ENCODE measurements around the gene TNPO2.

TNPO2 gene

DNA sequence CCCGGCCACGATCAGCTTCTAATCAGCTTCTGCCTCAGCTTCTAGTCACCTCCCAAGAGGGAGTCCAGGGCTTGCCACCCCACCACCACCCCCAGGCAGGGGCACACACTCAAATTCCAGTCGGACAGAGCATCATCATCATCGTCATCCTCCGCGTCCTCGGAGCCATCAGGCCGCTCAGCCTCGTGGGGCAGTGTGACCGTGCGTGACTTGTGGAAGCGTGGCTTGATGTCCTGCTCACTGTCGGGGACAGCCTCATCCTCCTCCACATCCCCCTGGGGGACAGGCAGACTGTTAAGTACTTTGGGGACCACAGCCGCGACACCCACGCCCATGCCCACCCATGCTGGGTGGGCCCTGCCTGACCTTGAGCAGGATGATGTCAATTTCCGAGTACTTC lies 12.5 kb downstream of the TNPO2 start:
- no peak overlapping the region for H3K4me2 ChIP-seq (ENCODE audit: low read depth, low read length, poor library complexity, severe bottlenecking)
- no peaks in the 10 kb centered on the region for H3K4me1 ChIP-seq (ENCODE audit: insufficient read depth, low read length, poor library complexity, severe bottlenecking)
- H3K9ac ChIP-seq (ENCODE audit: low read depth, low read length, poor library complexity, severe bottlenecking) = no peak overlapping the region
- H3K9me3 ChIP-seq (ENCODE audit: insufficient read depth, low read depth, low read length) = no peaks in the 10 kb centered on the region
- no peaks in the 10 kb centered on the region for H3K27me3 ChIP-seq (ENCODE audit: insufficient read depth, low read length, poor library complexity, severe bottlenecking)
- H3F3A ChIP-seq (ENCODE audit: low read depth) = no peaks in the 10 kb centered on the region
- H3K36me3 ChIP-seq (ENCODE audit: insufficient read depth, low read length) = peaks cover 66% of the 10 kb centered on the region; the same call in 1 of the 2 replicates
- H4K20me1 ChIP-seq (ENCODE audit: insufficient read depth, low read length, poor library complexity, severe bottlenecking) = no peaks in the 10 kb centered on the region
- H2AFZ ChIP-seq (ENCODE audit: low read length) = no peak overlapping the region
- H3K4me3 ChIP-seq (ENCODE audit: low read length, poor library complexity, severe bottlenecking) = no peak overlapping the region
- TF ChIP-seq EZH2phosphoT487 (IDR thresholded peaks at IDR 0.05; ENCODE audit: borderline replicate concordance) = no peak
- TF ChIP-seq, protein P1, sequence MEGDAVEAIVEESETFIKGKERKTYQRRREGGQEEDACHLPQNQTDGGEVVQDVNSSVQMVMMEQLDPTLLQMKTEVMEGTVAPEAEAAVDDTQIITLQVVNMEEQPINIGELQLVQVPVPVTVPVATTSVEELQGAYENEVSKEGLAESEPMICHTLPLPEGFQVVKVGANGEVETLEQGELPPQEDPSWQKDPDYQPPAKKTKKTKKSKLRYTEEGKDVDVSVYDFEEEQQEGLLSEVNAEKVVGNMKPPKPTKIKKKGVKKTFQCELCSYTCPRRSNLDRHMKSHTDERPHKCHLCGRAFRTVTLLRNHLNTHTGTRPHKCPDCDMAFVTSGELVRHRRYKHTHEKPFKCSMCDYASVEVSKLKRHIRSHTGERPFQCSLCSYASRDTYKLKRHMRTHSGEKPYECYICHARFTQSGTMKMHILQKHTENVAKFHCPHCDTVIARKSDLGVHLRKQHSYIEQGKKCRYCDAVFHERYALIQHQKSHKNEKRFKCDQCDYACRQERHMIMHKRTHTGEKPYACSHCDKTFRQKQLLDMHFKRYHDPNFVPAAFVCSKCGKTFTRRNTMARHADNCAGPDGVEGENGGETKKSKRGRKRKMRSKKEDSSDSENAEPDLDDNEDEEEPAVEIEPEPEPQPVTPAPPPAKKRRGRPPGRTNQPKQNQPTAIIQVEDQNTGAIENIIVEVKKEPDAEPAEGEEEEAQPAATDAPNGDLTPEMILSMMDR (conservative IDR thresholded peaks at IDR 0.05; ENCODE audit: low read length) = no peak
- 0 out of 2 replicates have a peak, but pooled peaks cover 4% of the 10 kb centered on the region for H3K79me2 ChIP-seq (ENCODE audit: insufficient read depth, low read length)
- H3K9me2 ChIP-seq (replicated peaks; ENCODE audit: low read depth, low read length) = no peaks in the 10 kb centered on the region

DNA sequence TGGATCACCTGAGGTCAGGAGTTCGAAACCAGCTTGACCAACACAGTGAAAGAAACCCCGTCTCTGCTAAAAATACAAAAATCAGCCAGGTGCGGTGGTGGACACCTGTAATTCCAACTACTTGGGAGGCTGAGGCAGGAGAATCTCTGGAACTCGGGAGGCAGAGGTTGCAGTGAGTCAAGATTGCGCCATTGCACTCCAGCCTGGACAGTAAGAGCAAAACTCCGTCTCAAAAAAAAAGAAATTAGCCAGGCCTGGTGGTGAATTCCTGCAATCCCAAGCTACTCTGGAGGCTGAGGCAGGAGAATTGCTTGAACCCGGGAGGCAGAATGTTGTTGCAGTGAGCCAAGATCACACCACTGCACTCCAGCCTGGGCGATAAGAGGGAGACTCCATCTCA lies 15.1 kb downstream of the TNPO2 start:
- Histone ChIP-seq H3K4me2 (ENCODE audit: low read depth, low read length, poor library complexity, severe bottlenecking) (no peak overlapping the region), H3K9ac (ENCODE audit: low read depth, low read length, poor library complexity, severe bottlenecking) (no peak overlapping the region), H3K27me3 (ENCODE audit: insufficient read depth, low read length, poor library complexity, severe bottlenecking) (no peaks in the 10 kb centered on the region), H3K79me2 (ENCODE audit: insufficient read depth, low read length) (no peaks in the 10 kb centered on the region), H3K4me1 (ENCODE audit: insufficient read depth, low read length, poor library complexity, severe bottlenecking) (no peaks in the 10 kb centered on the region), H3K4me3 (ENCODE audit: low read length, poor library complexity, severe bottlenecking) (no peak overlapping the region), H3K36me3 (ENCODE audit: insufficient read depth, low read length) (peaks cover 65% of the 10 kb centered on the region; the same call in 1 of the 2 replicates), H3F3A (ENCODE audit: low read depth) (no peaks in the 10 kb centered on the region), H4K20me1 (ENCODE audit: insufficient read depth, low read length, poor library complexity, severe bottlenecking) (no peaks in the 10 kb centered on the region), H3K9me2 (replicated peaks; ENCODE audit: low read depth, low read length) (no peaks in the 10 kb centered on the region), H2AFZ (ENCODE audit: low read length) (no peak overlapping the region), H3K9me3 (ENCODE audit: insufficient read depth, low read depth, low read length) (no peaks in the 10 kb centered on the region)
- TF ChIP-seq EZH2phosphoT487 (IDR thresholded peaks at IDR 0.05; ENCODE audit: borderline replicate concordance) = no peak
- TF ChIP-seq, protein P1 (conservative IDR thresholded peaks at IDR 0.05; ENCODE audit: low read length) = no peak

DNA sequence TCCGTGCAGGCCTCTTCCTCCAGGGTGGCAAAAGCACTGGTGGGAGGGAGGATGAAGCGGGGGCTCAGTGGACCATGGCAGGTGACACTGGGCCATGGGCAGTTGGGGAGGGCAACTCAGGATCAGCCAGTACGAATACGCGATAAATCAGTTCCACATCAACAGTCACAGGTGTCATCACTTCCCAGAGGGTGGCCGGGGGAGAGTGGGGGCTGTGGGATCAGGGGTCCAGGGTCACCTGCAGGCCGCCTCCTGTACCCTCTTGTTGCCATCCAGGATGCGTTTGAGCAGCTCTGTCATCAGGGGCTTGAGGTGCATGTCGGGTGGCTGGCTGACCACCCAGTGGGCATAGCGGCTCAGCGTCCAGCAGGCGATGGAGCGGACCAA lies 17.4 kb downstream of the TNPO2 start:
- no peaks in the 10 kb centered on the region for H3K9me2 ChIP-seq (replicated peaks; ENCODE audit: low read depth, low read length)

More for the DNA sequence above, 17.4 kb downstream of the TNPO2 start:
- Histone ChIP-seq H3K9me3 (ENCODE audit: insufficient read depth, low read depth, low read length) (no peaks in the 10 kb centered on the region), H4K20me1 (ENCODE audit: insufficient read depth, low read length, poor library complexity, severe bottlenecking) (no peaks in the 10 kb centered on the region), H3K79me2 (ENCODE audit: insufficient read depth, low read length) (no peaks in the 10 kb centered on the region), H3K27me3 (ENCODE audit: insufficient read depth, low read length, poor library complexity, severe bottlenecking) (no peaks in the 10 kb centered on the region), H3K4me2 (ENCODE audit: low read depth, low read length, poor library complexity, severe bottlenecking) (no peak overlapping the region), H3K36me3 (ENCODE audit: insufficient read depth, low read length) (peaks cover 75% of the 10 kb centered on the region; the same call in 1 of the 2 replicates), H3F3A (ENCODE audit: low read depth) (no peaks in the 10 kb centered on the region), H3K9ac (ENCODE audit: low read depth, low read length, poor library complexity, severe bottlenecking) (no peak overlapping the region), H3K4me1 (ENCODE audit: insufficient read depth, low read length, poor library complexity, severe bottlenecking) (no peaks in the 10 kb centered on the region), H2AFZ (ENCODE audit: low read length) (no peak overlapping the region), H3K4me3 (ENCODE audit: low read length, poor library complexity, severe bottlenecking) (no peak overlapping the region)
- TF ChIP-seq EZH2phosphoT487 (IDR thresholded peaks at IDR 0.05; ENCODE audit: borderline replicate concordance) = no peak
- TF ChIP-seq, protein P1 (conservative IDR thresholded peaks at IDR 0.05; ENCODE audit: low read length) = no peak
